NCI-H1092 (cell line): ENCODE data around the gene HSF5.
A peak's percentile ranks its signal among the peaks of the same experiment; 100 is the strongest.

ENCODE experiments used
- DNase-seq: peaks from one replicate; lab custom pipeline; 2025; lab: John Stamatoyannopoulos, UW

HSF5 gene, protein sequence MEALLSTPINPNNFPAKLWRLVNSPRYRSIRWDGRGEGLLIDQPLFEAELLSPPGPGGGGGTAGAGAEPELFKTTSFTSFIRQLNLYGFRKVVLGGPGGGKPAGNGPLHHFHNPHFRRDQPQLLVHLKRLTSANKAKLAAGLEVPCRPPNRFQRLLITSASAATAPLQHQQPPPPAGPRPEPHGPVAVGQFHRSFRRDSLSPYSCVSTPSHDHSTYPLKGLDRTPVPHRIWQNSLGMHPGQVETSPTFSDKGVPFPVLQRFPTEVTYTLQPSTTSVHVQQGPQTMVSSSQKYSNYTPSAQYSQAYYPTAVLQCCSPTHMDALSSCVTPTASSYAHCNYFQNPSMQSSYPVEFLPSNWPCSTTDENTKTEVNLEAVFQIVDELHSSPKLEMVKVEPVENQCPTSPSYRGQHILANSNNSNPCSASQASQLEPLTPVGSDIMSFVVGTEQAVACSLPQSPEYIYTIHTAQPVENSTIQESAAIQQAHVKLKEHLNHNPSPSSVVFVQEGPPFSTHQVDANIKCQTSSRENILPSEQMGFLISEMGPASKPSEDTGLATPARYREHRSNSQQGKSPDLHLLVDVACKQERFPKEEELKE

GRCh38 chr17:58487589-58488427 lies at the start of gene HSF5:
Gene HSF5 (minus strand): TSS chr17:58488408. CDS start chr17:58488274, 134 bp downstream.
- DNase-seq = no peak

GRCh38 chr17:58537266-58537665 lies 49.1 kb upstream of the HSF5 start:
- no peak for DNase-seq

- DNase-seq = no peak
Observed at GRCh38 chr17:58536542-58536941, 48.3 kb upstream of the HSF5 start.

GRCh38 chr17:58535431-58535830 lies 47.2 kb upstream of the HSF5 start:
- no peak for DNase-seq

GRCh38 chr17:58534901-58535421 lies 46.8 kb upstream of the HSF5 start:
- DNase-seq = no peak

DNA sequence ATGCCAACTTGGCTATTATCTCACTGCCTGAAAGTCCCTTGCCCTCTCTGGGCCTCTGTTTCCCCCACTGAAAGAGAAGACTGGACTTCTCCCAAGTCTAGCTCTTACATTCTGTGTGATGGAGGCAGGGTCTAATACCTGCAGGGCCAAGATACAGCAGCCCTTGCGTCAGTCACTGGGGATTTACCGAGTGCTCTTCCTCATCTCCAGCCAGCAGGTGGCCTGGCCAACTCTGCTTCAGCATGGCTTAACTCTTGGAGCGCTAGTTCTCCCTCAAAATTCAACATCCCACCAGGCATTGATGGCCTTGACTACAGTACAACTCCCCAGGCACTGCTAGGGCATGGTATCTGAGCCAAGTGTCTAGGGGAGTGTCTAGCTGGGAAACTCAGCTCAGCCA lies 46.1 kb upstream of the HSF5 start:
- no peak for DNase-seq

DNA sequence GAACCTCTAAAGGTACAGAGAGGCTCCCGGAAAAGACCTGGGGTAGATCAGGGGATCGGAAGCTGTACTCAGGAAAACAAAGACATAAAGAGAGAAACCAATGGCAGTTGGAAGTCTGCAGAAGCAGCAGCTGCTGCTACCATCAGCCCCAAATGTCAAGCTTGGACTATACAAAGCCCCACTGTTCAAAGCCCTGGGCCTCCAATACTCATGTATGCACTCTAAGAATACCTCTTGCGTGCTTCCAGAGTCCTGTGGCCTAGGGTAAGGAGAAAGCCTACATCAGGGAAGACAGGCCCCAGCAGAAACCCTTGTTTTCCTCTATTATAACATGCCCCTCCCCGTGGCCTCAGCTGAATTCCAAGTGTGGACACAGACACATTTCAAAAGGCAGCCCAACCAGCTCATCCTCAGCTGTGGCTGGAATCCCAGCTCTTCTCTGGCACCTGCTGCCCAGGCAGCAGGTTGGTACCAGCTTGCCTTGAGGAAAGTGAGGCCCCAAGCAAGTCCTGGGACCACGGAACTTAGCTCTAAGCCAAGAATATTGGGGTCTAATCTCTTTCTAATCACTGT lies 45.5 kb upstream of the HSF5 start:
- DNase-seq = no peak

- no peak for DNase-seq
Observed at GRCh38 chr17:58532555-58532951, 44.3 kb upstream of the HSF5 start.

GRCh38 chr17:58531661-58532554 lies 43.7 kb upstream of the HSF5 start:
- peak; percentile 14 for DNase-seq

- no peak for DNase-seq
Observed at GRCh38 chr17:58531122-58531521, 42.9 kb upstream of the HSF5 start.

GRCh38 chr17:58530655-58531054 lies 42.4 kb upstream of the HSF5 start:
- no peak for DNase-seq

- DNase-seq = no peak
Observed at GRCh38 chr17:58529275-58529674, 41.1 kb upstream of the HSF5 start.

DNA sequence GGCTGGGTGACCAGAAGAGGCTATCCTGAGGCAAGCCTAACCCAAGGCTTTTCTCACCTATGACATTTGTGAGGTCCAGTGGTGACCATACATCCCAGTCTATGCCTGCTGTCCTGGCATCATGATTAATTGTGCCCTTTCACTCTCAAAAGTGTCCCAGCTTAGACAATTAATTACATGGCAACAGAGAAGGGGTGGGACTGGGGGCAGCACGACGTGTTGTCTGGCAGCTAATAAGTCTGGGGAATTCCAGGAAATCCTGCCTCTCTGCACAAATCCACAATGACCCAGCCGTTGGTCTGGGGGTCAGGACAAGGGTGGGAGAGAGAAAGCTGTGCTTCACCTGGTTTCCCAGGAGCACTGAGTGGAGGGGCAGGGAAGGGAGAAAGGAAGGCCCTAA lies 40.2 kb upstream of the HSF5 start:
- no peak for DNase-seq

DNA sequence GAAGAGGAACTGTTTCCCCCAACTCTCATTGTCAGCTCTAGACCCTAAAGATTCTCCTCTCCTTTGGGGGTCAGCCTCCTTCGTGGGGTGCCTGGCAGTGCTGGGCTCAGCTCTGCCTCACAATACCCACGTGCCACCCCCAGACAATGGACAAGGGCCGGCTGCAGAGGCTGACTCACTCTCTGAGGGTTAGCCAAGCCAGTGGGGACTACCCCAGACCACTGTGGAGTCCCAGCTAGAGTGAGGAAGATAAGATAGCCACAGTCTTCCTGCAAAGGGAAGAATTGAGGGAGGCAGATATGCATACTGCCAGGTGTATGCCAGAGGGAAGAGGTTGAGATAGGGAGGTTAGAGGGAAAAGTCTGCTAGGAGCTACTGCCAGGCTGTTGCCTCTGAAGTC lies 39.7 kb upstream of the HSF5 start:
- DNase-seq = no peak

DNA sequence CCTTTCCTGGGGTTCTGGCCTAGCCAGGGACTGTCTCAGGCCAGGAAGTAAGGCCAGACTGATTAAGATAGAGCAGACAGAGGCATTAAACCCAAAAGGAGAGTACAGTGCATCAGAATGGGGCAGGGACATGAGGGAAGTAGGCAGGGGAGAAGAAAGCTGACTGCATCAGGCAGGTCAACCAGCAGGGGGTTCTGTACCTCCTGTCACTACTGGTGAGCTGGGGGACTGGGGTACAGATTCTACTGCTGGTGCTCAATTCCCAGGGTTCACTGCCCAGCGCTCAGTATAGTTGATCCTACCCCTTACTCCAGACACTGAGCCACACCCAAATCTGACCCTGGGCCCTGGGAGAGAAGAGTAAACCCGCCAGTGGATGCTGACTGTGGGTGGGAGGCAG lies 39.1 kb upstream of the HSF5 start:
- no peak for DNase-seq

DNA sequence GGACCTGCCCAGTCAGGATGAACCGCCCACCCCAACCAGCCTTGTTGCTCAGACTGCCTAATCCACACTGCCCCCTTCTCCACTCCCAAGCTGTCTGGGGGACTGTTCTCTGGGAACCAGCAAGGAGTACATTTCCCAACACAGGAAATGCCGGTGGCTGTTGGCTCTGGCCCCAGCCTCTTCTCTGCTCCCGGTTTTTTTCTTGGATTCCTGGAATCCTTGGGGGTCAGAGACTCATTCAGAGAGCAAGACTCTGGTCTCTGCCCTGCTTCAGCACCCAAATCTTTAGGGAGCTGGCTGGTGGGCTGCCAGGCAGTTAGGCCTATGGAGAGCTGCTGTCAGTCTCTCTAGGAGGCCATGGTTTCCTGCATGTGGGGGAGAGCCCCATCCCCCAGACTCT lies 37.0 kb upstream of the HSF5 start:
- DNase-seq = no peak

DNA sequence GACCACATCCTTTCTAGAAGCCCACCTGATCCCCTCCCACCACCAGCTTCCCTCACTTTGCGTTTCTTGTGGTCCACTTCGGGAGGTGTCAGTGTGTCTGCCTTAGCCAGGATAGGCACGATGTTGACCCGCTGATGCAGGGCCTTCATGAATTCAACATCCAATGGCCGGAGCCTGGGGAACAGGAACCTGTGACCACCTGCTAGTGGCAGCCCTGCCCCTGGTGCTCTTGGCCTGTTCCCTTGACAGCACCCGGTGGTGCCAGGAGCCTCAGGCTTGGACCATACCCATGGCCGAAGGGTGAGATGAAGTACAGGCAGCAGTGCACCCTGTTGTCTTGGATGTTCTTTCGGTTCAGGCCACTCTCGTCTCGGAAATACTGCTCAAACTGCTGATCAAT lies 33.5 kb upstream of the HSF5 start:
- no peak for DNase-seq

DNA sequence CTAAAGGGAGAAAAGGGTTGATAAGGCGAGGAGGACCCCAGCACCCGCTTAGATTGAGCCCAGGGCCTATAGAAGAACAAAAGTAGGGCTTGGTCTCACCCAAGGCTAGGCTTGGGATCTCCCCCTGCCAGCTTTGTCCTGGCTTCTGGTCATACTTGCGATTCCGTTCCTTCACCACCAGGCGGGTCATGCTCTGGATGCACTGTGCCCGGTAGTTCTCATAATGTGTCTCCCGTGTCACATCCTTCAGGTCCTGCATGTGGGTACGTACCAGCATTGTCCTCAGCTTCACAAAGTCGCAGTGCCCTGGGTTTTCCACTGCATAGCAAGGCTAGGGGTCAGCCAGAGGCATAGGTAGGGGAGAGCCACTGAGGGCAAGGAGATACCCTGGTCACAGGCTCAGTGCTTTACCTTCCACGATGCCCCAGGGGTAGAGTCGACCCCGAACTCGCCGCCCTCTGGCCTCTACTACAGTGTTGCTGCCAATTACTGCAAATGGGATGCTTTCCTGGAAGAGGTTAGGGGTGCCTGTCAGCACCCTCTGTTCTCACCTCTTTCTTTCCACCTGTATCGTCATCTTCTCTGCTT lies 32.7 kb upstream of the HSF5 start:
- DNase-seq = no peak

DNA sequence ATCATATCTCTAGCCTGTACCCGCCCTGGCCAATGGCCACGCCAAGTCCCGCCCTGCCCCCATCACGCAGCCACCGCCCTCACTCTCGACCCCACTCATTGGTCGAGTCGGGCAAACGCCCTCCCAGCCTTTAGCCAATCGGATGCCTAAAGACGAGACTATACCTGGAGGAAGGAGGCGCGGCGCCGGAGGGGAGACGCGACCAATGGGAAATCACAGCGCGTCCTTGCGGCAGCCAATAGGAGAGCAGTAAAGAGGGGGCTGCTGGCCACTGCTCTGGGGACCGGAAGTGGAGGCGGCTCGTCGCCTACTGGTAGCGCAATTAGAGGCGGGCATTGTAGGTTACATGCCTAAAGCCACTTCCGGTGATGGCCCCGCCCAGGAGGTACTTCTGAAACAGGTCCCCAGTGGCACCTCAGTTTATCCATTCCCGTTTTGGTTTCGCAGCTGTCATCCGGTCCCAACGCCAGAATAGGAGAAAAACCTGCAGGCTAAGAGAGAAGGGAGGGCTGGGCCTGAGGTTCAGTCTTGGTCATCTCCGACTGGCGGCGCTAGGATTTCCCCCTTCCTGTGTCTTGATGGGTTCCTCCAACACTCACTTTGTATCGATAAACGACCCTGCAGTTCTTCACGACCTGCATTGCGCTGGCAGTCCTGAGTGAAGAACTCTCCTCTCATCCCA lies 29.9 kb upstream of the HSF5 start:
- DNase-seq = peak; percentile 100

DNA sequence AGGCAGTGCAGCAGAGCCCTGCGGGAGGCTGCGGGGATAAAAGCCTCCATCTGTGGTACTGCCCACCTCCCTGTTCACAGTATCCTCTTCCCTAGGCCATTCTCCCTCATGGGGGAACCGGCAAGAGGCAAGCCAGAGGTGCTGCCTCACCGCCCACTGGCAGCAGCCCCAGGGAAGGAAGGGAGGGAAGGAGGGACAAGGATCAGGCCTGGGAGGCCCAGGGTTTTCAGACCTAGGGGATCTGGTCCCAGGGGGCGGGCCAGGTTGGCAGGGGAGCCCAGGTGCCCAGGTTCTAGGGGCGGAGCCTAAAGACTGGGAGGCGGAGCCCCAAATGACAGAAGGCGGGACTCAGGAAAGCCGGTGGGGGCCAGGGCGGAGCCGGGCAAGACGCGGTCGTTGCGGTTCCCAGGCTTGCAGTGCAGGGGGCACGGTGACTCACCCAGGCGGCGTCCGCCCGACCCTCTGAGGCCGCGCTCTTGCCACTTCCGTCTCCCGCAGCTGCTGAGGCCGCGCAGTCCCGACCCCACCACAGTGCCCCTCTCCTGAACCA lies 29.2 kb upstream of the HSF5 start:
- DNase-seq = no peak
